Measurements from ENCODE around the gene HMGCS1. TPM values are rescaled to one million over a fixed set of nuclear protein-coding genes. Genes with fewer than 3 reads are reported as not detected.
"Not testable (repeated sequence)": the region's sequence is repeated elsewhere in the genome, so short reads cannot be mapped to it uniquely, and the experiment has no call there.

Gene HMGCS1
- total RNA-seq, 4 donors from 2014 or later: 6.1 to 15.0 (median 8.2) TPM

- DNase-seq (no peak), ATAC-seq (no peak)
- intact Hi-C loops (cut with DNase I; ENCODE audit: low total_unique reads) (loop anchor here (2.0 to 10.0 kb wide), 7 partner anchors 120 to 407 kb away; partner anchors contain the start of genes C5orf34, NIM1K, TMEM267 and ZNF131), in situ Hi-C loops (cut with MboI; ENCODE audit: low sequenced_read_pairs in 4 of 4) (loop anchor here (25.0 kb wide), 4 partner anchors 175 to 400 kb away; partner anchors contain the start of genes ZNF131 (in 2 of the 4) and TMEM267 (in 1 of the 4))
- H3K27me3 ChIP-seq: no peaks in the 10 kb centered on the region
- H3K4me1 ChIP-seq: peaks cover 18 to 29% of the 10 kb centered on the region in 2 donors
- H3K9me3 ChIP-seq: no peaks in the 10 kb centered on the region
- peak overlapping the region; percentile 89 to 94 (median 90) for H3K27ac ChIP-seq
- no peaks in the 10 kb centered on the region for H3K36me3 ChIP-seq
- H3K4me3 ChIP-seq: peak overlapping the region; percentile 77 to 93 (median 83)
- TF ChIP-seq CTCF (IDR thresholded peaks at IDR 0.05 in 4 of 5, conservative IDR thresholded peaks at IDR 0.05 in 1 of 5) (no peak), POLR2A (IDR thresholded peaks at IDR 0.05) (no peak)
Observed at GRCh38 chr5:43312076-43312661, 1.0 kb downstream of the HMGCS1 start.

- Histone ChIP-seq H3K27me3 (no peaks in the 10 kb centered on the region), H3K27ac (no peak overlapping the region), H3K9me3 (no peaks in the 10 kb centered on the region), H3K4me1 (peaks cover 18 to 29% of the 10 kb centered on the region in 2 donors), H3K36me3 (no peaks in the 10 kb centered on the region), H3K4me3 (no peak overlapping the region)
- TF ChIP-seq CTCF (IDR thresholded peaks at IDR 0.05 in 4 of 5, conservative IDR thresholded peaks at IDR 0.05 in 1 of 5) (no peak), POLR2A (IDR thresholded peaks at IDR 0.05) (no peak)
- intact Hi-C loops (cut with DNase I; ENCODE audit: low total_unique reads): loop anchor here (5.0 to 10.0 kb wide), 6 partner anchors 117 to 405 kb away; partner anchors contain the start of genes C5orf34, NIM1K, TMEM267 and ZNF131
- no peak for DNase-seq
- ATAC-seq: no peak
- in situ Hi-C loops (cut with MboI; ENCODE audit: low sequenced_read_pairs in 4 of 4): loop anchor here (10.0 to 25.0 kb wide), 5 partner anchors 175 to 397 kb away; partner anchors contain the start of genes TMEM267 (in 2 of the 4) and ZNF131 (in 2 of the 4)
Observed at GRCh38 chr5:43309637-43310036, 3.6 kb downstream of the HMGCS1 start.

GRCh38 chr5:43309122-43309521 is 4.1 kb downstream of the HMGCS1 start:
- H3K36me3 ChIP-seq: no peaks in the 10 kb centered on the region
- in situ Hi-C loops (cut with MboI; ENCODE audit: low sequenced_read_pairs in 4 of 4): loop anchor here (10.0 to 25.0 kb wide), 5 partner anchors 176 to 397 kb away; partner anchors contain the start of genes TMEM267 (in 2 of the 4) and ZNF131 (in 2 of the 4)
- intact Hi-C loops (cut with DNase I; ENCODE audit: low total_unique reads): no loop called here
- no peaks in the 10 kb centered on the region for H3K27me3 ChIP-seq
- no peak overlapping the region for H3K27ac ChIP-seq
- no peak for TF ChIP-seq CTCF (IDR thresholded peaks at IDR 0.05 in 4 of 5, conservative IDR thresholded peaks at IDR 0.05 in 1 of 5)
- TF ChIP-seq POLR2A (IDR thresholded peaks at IDR 0.05): no peak
- no peak overlapping the region for H3K4me3 ChIP-seq
- DNase-seq (no peak), ATAC-seq (no peak)
- no peaks in the 10 kb centered on the region for H3K9me3 ChIP-seq
- H3K4me1 ChIP-seq: peaks cover 18 to 28% of the 10 kb centered on the region in 2 donors

GRCh38 chr5:43306954-43307353 is 6.3 kb downstream of the HMGCS1 start:
- H3K27me3 ChIP-seq; ATAC-seq; DNase-seq; H3K4me3 ChIP-seq; H3K27ac ChIP-seq; H3K9me3 ChIP-seq; H3K36me3 ChIP-seq; intact Hi-C loops (cut with DNase I; ENCODE audit: low total_unique reads): not testable (repeated sequence)
- in situ Hi-C loops (cut with MboI; ENCODE audit: low sequenced_read_pairs in 4 of 4): loop anchor here (10.0 to 25.0 kb wide), 5 partner anchors 178 to 395 kb away; partner anchors contain the start of genes TMEM267 (in 2 of the 4) and ZNF131 (in 2 of the 4)
- H3K4me1 ChIP-seq: peaks cover 9 to 16% of the 10 kb centered on the region in 2 donors

- H3K9me3 ChIP-seq: no peaks in the 10 kb centered on the region
- no peaks in the 10 kb centered on the region for H3K36me3 ChIP-seq
- H3K4me1 ChIP-seq: peaks cover under 1 to 10% of the 10 kb centered on the region in 2 donors
- ATAC-seq (peak in 1 of 2 donors; percentile 60), DNase-seq (no peak)
- no peak overlapping the region for H3K27ac ChIP-seq
- no peak for TF ChIP-seq POLR2A (IDR thresholded peaks at IDR 0.05)
- peak; percentile 32 to 62 (median 41) for TF ChIP-seq CTCF (IDR thresholded peaks at IDR 0.05 in 4 of 5, conservative IDR thresholded peaks at IDR 0.05 in 1 of 5)
- intact Hi-C loops (cut with DNase I; ENCODE audit: low total_unique reads): no loop called here
- H3K27me3 ChIP-seq: no peaks in the 10 kb centered on the region
- in situ Hi-C loops (cut with MboI; ENCODE audit: low sequenced_read_pairs in 4 of 4): loop anchor here (10.0 to 25.0 kb wide), 5 partner anchors 179 to 394 kb away; partner anchors contain the start of genes TMEM267 (in 2 of the 4) and ZNF131 (in 2 of the 4)
- no peak overlapping the region for H3K4me3 ChIP-seq
Observed at GRCh38 chr5:43305948-43306565, 7.2 kb downstream of the HMGCS1 start.

All from gastrocnemius medialis (tissue), 4 donors.